GM12874 (cell line): Measurements from ENCODE around the gene CCDC80.

Experiments
- TF ChIP-seq, protein P1 (sequence below): IDR thresholded peaks from 2 replicates; pipeline ENCODE4 v1.5.1; 2011; ENCODE audit warnings: low read depth, mild to moderate bottlenecking, control low read depth, low read length, moderate library complexity; ENCODE audit not compliant: insufficient read depth

CCDC80 gene

DNA sequence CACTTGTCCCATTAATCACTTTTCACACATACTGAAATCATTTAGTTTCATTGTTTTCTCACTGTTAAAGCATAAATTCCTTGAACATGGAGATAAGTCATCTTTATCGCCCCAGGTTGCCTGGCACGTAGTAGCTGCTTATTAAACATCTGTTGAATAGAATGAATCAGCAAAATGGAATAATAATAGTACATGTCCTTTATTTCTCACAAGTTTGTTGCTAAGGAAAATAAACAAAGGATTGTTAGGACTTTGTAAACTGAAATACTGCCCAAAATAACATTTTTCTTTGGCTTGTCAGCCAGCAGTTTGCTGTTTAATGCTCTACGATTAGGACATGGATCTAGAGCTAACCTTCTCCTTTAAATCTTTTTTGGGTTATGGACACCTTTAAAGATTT is 61.2 kb downstream of the CCDC80 start:
- TF ChIP-seq, protein P1, sequence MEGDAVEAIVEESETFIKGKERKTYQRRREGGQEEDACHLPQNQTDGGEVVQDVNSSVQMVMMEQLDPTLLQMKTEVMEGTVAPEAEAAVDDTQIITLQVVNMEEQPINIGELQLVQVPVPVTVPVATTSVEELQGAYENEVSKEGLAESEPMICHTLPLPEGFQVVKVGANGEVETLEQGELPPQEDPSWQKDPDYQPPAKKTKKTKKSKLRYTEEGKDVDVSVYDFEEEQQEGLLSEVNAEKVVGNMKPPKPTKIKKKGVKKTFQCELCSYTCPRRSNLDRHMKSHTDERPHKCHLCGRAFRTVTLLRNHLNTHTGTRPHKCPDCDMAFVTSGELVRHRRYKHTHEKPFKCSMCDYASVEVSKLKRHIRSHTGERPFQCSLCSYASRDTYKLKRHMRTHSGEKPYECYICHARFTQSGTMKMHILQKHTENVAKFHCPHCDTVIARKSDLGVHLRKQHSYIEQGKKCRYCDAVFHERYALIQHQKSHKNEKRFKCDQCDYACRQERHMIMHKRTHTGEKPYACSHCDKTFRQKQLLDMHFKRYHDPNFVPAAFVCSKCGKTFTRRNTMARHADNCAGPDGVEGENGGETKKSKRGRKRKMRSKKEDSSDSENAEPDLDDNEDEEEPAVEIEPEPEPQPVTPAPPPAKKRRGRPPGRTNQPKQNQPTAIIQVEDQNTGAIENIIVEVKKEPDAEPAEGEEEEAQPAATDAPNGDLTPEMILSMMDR, result no peak

DNA sequence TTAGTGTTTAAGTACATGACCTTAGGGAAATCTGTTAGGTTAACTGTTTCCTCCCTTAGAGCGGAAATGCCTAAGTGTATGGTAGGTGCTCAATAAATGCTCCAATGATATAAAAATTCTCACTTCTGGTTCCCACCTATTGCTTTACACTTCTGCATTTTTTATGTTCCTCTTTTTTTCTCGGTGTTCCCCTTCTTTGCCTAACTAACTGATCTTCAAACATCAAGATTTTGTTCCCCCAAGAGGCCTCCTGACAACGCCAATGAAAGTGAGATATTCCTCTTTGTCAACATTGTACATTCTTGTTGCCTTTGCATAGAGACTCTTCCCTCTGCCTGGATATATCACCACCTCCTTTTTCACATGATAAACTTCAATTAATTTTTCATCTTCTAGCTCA is 61.7 kb downstream of the CCDC80 start:
- TF ChIP-seq, protein P1, result no peak

DNA sequence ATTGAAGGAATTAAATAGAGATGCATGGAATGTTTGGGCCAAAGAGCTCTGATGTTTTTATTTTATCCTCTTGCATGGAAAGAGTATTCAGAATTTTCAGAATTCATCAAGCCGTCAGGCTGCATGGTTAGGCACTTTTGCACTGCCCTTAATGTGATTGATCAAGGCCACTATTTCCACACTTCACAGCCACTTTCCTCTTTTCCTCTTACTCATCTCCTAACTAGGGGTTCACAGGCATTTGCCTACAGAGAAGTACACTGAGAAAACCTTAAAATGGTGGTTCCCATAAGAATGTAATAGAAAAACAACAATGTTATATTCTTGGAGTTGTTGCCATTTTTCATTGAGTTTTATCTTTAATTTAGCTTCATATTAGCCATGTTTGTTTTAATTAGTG is 68.2 kb downstream of the CCDC80 start:
- TF ChIP-seq, protein P1, result no peak

- TF ChIP-seq, protein P1, result no peak
These were observed 71.7 kb downstream of the CCDC80 start for GRCh38 chr3:112569265-112569664.

DNA sequence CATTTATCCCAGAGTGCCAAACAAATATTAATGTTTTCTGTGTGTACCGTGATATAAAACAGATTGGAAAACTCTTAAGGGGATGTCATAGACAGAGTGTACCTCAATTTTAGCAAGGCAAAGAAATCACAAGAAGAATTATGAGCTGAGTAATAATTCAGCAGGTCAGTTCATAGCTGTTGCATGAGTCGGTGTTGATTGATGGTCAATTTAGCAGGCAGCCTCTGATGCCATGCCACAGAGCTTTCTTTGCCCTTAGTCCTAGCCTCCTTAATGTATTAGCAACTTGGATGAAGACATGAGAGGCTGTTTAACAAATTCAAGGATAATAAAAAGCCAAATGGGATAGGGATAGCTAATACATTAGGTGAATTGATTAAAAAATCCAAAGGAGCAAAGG is 72.3 kb downstream of the CCDC80 start:
- TF ChIP-seq, protein P1, result no peak

- TF ChIP-seq, protein P1, result no peak
These were observed 76.0 kb downstream of the CCDC80 start for GRCh38 chr3:112564940-112565305.

GRCh38 chr3:112561734-112562529 is 79.0 kb downstream of the CCDC80 start, which contains the start of the genes ATG3 and SLC35A5:
Gene ATG3 (minus strand): TSS chr3:112561962. CDS start chr3:112561528, 434 bp downstream.
Gene SLC35A5 (plus strand): TSS chr3:112562045. CDS start chr3:112563404, 1,359 bp downstream.
- TF ChIP-seq, protein P1, result no peak
